ENCODE data around the gene MYH14.

DNA sequence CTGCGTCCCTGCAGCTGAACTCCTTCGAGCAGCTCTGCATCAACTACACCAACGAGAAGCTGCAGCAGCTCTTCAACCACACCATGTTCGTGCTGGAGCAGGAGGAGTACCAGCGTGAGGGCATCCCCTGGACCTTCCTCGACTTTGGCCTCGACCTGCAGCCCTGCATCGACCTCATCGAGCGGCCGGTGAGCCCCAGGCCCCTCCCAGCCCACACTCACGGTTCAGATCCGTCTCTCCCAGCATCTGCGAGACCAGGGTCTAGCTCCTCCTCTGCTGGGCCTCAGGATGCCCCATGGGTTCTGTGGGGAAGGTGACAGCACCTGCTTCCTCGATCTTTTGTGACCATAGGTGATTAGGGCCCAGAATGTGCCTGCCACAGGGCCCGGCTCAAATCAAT, 46.2 kb downstream of the MYH14 start:
- TF ChIP-seq, protein P1, sequence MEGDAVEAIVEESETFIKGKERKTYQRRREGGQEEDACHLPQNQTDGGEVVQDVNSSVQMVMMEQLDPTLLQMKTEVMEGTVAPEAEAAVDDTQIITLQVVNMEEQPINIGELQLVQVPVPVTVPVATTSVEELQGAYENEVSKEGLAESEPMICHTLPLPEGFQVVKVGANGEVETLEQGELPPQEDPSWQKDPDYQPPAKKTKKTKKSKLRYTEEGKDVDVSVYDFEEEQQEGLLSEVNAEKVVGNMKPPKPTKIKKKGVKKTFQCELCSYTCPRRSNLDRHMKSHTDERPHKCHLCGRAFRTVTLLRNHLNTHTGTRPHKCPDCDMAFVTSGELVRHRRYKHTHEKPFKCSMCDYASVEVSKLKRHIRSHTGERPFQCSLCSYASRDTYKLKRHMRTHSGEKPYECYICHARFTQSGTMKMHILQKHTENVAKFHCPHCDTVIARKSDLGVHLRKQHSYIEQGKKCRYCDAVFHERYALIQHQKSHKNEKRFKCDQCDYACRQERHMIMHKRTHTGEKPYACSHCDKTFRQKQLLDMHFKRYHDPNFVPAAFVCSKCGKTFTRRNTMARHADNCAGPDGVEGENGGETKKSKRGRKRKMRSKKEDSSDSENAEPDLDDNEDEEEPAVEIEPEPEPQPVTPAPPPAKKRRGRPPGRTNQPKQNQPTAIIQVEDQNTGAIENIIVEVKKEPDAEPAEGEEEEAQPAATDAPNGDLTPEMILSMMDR (conservative IDR thresholded peaks at IDR 0.05), result no peak
- TF ChIP-seq ZFX (IDR thresholded peaks at IDR 0.05), result no peak
